NCI-H2171 treated with DMSO at 0.1 percent for 48 hours (cell line): ENCODE measurements around the gene ANKRD53.
A peak's percentile ranks its signal among the peaks of the same experiment; 100 is the strongest.

Experiments
- DNase-seq: peaks from one replicate; lab custom pipeline; 2025; lab: John Stamatoyannopoulos, UW

ANKRD53 gene

DNA sequence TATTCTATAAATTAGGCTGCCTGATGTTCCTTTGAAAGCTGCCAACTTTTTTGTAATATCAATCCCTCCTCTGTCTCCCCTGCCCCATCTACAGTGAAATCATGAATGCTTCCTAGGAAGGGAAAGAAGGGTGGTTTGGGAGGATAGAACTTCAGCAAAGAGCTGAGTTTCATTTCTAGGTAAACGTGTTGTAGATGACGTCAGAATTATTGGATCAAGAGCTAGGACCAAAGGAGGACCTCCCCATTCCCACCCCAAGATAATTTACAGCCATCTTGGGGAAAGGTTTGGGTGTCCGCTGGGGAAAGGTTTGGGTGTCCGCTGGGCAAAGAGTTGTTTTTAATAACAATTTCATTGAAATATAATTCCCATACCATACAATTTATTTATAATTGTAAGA is 11.2 kb upstream of the ANKRD53 start:
- no peak for DNase-seq

- DNase-seq, result no peak
These were observed 3.8 kb upstream of the ANKRD53 start for GRCh38 chr2:70974592-70974991.

DNA sequence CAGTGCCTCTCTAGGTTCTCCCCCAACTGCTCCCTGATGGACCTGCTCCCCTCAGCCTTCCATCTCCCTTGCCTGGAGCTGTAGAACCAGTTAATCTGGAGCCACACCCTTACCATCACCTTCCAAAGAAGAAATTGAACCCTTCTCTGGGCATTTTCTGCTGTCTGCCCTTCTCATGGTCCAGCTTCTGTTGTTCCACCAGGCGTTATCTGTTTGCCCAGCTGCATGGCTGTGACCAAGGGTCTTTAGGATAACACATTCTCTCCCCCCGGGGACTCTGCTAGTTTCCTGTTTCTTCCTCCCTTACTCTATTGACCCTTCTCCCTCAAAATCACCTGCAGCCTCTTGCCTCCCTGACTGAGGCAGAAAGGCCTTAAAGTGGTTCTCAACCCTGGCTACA is 3.2 kb upstream of the ANKRD53 start:
- DNase-seq, result no peak

- peak; percentile 17 for DNase-seq
These were observed 725 bp upstream of the ANKRD53 start for GRCh38 chr2:70977605-70978205.

DNA sequence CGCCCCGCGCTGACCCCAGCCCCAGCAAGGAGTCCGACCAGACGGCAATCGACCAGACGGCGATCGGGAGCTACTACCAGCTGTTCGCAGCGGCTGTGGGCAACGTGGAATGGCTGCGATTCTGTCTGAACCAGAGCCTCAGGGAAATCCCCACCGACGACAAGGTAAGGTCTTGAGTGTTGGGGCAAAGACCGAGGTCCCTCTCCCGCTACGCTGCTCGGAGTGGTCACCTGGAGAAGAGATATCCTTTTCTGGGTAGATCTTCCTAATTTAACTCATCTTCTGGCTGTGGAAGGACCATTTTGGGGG is 704 bp downstream of the ANKRD53 start:
- DNase-seq, result no peak

- no peak for DNase-seq
These were observed 1.2 kb downstream of the ANKRD53 start for GRCh38 chr2:70979626-70980025.

GRCh38 chr2:70981421-70981820 is 3.0 kb downstream of the ANKRD53 start:
- DNase-seq, result no peak

DNA sequence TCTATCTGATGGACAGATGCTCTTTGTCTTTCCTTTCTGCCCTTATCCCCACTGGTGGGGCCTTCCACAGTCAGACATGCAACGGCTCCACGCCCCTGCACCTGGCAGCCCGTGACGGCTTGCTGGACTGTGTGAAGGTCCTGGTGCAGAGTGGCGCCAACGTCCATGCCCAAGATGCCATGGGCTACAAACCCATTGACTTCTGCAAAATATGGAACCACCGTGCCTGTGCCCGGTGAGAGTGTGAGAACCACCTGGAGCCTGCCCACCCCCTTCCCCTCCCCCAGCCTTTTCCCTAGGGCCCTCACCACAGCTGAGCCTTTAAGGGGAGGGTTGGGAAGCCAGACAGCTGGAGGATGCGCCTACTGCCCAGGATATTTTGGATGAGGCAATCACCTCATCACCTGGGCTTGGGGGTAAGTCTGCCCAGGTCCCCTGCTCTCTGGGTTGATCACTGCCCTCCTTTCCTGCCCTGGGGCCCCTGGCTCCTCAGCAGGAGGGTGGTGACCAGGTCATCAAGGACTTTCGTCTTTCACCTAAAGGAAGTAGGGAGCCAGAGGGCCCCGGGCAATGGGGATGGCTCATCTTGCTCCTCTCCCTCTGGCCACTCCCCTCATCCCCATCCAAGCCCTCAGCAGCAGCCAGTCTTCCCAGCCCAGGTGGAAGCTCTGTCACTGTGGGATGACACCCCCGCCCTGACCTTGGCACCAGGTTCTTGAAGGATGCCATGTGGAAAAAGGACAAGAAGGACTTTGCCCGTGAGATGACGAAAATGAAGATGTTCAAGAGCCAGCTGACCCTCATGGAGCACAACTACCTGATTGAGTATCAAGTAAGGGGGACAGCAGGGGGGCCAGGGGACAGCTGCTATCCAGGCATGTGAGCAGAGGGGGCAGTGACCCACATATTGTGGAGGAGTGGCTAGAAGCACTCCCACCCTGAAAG is 3.7 kb downstream of the ANKRD53 start:
- DNase-seq, result no peak

DNA sequence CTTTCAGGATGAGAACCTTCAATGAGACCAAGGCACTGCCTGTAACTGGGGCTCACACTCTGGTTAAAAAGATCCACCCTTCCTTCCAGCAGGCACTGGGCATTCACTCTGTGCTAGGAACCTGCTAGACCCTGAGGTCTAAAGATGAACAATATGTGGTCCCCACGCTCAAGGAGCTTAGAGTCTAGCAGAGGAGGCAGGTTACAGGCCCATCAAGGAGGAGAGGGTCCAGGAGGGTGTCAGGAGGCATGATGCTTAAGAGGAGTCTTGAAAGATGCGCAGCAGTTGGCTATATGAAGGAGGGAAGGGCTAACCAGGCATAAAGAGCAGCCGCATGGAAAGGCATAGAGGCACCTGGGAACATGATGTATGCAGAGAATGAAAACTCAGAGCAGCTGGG is 4.5 kb downstream of the ANKRD53 start:
- no peak for DNase-seq

GRCh38 chr2:70983506-70984227 is 5.2 kb downstream of the ANKRD53 start:
- no peak for DNase-seq

DNA sequence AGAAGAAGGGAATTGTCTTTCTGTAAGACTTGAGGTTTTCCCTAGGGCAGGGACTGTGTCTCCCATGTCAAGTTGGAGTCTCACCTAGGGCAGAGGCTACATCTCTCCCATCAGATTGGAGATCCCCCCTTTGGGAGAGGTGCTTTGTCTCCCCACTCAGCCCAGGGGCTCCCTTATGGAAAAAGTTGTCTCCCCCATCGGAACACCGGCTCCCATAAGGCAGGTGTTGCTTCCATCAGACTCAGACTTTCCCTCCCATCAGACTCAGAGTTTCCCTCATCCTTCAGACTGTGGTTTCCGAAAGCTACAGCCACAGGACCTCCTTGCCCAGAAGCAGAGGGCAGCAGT is 5.8 kb downstream of the ANKRD53 start:
- DNase-seq, result no peak

GRCh38 chr2:70984576-70985282 is 6.3 kb downstream of the ANKRD53 start:
- DNase-seq, result no peak

GRCh38 chr2:70985283-70985688 is 6.9 kb downstream of the ANKRD53 start:
- no peak for DNase-seq

DNA sequence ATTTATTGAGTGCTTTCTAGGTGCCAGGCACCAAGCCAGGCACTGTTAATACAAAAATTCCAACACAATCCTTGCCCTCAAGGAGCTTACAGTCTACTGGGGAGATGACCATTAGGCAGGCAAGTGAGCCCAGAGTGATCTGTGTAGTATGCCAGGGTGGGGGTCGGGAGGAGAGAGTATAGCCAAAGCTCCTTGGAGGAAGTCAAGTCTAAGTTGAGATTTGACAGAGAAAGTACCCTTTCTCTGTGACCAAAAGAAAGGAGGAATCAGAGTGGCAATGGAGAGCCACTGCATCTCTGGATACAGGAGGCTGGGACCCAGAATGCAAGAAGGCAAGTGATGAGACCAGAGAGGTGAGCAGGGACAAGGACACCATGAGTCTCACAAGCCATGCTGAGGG is 7.5 kb downstream of the ANKRD53 start:
- DNase-seq, result no peak

DNA sequence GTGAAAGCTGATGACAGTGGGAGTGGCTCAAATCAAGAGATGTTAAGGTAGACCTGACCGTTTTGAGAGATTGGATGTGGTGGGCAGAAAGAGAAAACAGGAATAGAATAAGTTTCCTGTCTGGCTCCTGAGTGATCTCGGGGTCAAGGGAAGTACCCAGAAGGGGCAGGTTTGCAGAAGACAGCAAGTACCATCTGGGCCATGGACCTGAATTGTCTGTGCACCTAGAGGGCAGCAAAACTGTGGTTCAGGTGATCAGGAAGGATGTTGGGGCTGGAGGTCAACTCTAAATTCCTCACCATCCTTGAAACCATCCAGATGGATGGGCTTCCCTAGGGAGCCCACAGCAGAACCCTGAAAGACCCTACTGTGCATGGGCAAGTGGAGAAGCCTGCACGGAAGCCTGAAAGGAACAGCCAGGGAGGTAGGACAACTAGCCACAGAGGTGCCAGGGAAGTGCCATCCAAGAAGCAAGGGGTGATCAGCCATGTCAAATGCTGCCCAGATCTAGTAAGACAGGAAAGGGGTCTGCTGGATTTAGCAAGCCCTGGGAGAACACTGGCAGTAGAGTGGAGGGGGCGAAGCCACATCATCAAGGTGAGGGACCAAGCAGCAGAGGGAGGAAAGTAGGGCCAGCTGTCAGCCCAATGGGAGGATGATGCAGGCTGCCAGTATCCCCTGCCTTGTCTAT is 8.2 kb downstream of the ANKRD53 start:
- DNase-seq, result no peak

GRCh38 chr2:70987386-70987785 is 9.0 kb downstream of the ANKRD53 start:
- no peak for DNase-seq

DNA sequence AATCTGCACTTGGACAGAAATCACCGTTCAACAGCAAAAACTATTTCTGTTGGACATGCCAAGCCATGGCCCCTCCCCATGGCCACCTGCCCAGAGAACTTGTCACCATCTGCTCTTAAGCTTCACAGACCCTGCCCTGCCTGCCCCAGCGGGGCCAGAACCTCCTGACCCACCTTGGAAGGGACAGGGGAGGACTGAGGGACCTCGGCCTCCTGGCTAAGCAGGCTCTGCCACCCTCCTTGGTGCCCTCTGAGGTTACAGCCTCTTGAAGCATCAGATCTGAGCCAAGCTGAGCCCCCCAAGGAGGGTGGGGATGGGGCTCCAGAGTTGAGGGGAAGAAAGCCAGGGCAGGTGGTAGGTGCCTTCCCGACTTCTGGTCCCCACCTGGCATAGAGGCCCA is 9.7 kb downstream of the ANKRD53 start:
- DNase-seq, result no peak

DNA sequence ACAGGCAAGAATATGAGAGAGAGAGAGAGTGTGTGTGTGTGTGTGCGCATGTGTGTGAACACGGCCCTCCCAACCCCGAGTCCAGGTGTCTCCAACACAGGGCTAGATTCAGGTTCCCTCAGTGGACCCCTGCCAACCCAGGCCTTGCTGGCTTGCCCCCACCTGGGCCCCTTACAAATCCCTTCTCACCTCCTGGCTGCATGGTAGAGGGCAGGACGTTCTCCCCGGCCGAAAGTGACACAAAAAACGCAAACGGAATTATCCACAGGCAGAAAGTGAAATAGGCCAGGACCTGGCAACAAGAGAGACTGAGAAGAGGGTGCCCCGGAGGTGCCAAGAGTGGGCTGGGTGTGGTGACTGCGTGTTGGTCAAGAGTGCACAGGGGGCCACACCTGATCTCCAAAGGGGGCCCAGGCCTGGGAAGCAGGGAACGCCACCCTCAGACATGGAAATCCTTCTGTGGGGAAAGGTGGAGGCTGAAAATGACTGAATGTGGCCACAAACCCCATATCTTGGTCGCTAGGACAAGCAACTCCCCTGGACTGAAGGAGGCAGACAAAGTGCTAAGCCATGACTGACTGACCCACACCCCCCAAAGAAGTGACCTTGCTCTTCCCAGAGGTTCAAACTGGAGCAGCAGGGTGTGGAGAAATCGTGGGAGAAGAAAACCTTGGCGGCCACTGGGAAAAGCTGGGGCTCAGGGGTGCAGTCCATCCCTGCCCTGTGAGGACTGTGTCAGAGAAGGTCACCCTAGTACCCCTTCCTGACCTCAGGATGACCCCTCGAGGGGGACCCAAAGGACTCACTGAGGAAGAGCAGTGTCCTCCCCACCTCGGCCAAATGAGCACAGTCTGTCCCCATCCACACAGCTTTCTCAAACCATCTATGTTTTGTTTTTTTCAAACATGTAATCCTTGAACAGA is 10.6 kb downstream of the ANKRD53 start:
- DNase-seq, result no peak

DNA sequence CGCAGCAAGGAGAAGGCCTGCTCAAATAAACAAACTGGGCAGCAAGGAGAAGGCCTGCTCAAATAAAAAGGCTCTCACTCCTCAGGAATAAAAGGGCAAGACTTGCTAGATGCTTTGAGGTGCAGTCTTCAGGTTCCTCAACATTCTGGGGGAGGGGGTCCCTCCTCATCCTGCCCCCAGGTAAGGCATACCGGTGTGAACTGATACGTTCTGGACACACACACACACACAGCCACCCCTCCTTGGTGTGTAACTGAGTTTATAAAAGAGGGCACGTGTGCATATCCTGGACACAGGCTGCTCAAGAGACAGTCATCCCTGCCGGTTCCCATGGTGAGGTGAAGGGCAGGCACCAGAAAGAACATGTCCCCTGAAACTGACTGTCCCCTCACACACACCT is 11.8 kb downstream of the ANKRD53 start:
- no peak for DNase-seq

GRCh38 chr2:70991142-70991541 is 12.7 kb downstream of the ANKRD53 start:
- no peak for DNase-seq

DNA sequence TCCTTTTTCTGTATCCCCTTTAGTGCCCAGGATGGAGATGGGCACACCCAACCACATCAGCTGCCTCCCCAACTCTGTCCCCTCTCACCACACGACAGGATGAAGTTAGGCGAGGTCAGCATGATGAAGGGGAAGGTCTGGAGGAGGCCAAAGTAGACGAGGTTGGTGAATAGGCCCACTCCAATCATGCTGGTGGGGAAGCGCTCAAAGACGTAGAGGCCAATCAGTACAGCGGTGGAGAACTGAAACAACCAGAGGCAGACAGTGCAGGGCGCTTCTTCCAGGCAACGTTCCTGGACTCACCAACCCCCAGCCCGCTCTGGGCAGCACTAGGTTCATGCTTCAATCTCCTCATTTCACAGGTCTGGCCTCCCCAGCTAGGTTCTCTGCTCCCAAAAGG is 13.3 kb downstream of the ANKRD53 start:
- no peak for DNase-seq
